Endothelial cell of umbilical vein (primary cell): Measurements from ENCODE around the gene PLXNA4. TPM values are rescaled to one million over a fixed set of nuclear protein-coding genes. Genes with fewer than 3 reads are reported as not detected.

Source experiments
- BruUV-seq: library from RNA; stranded (reverse); fragments of 400-500 nt; replicated peaks from 2 replicates; lab custom pipeline; 2021; lab: Mats Ljungman, UMichigan
- CTCF ChIA-PET: fragments of 300-600, 350-600 bp; sonication (Branson Sonifier 250); formaldehyde crosslinking; loops from one replicate; lab custom pipeline; 2021; ENCODE audit warnings: antibody characterized with exemption, inconsistent platforms; lab: Charles Lee
- POLR2A ChIA-PET: fragments of 300-600, 350-600 bp; sonication (Branson Sonifier 250); formaldehyde crosslinking; loops from one replicate; lab custom pipeline; 2021; ENCODE audit warnings: antibody characterized with exemption, inconsistent platforms; lab: Charles Lee
- DNase-seq: peaks from one replicate; pipeline ENCODE4 v3.0.0-alpha.2; 2011; ENCODE audit warnings: low read depth, low spot score
- FAIRE-seq: peaks from 2 replicates; lab custom pipeline; 2011; peaks lifted over from hg19 to GRCh38; lab: Jason Lieb, UNC
- H2AFZ ChIP-seq: 2 replicates; pipeline ENCODE4 v1.6.0; 2012; ENCODE audit warnings: low read depth, low read length, control low read depth, inconsistent platforms
- H3K27ac ChIP-seq: 2 replicates; pipeline ENCODE4 v1.5.1; 2011; ENCODE audit warnings: low read depth, mild to moderate bottlenecking, control low read depth, low read length, moderate library complexity; ENCODE audit not compliant: insufficient read depth
- H3K27me3 ChIP-seq, 2 experiments: 2 replicates each; pipeline versions ENCODE4 v1.6.0 to v1.6.1; 2011; ENCODE audit warnings: low read length in 2 of 2, mixed read lengths in 1 of 2; ENCODE audit not compliant: control insufficient read depth in 2 of 2, insufficient read depth in 2 of 2
- H3K36me3 ChIP-seq, 2 experiments: 2 replicates in 1 of 2; 3 replicates in 1 of 2; pipeline ENCODE4 v1.5.1; 2011; ENCODE audit warnings: low read length in 2 of 2, mild to moderate bottlenecking in 1 of 2, moderate library complexity in 1 of 2; ENCODE audit not compliant: control insufficient read depth in 2 of 2, insufficient read depth in 2 of 2; ENCODE audit errors: extremely low read depth in 1 of 2
- H3K4me1 ChIP-seq: 3 replicates; pipeline ENCODE4 v1.5.1; 2011; ENCODE audit warnings: mild to moderate bottlenecking, low read length; ENCODE audit not compliant: control insufficient read depth, insufficient read depth; ENCODE audit errors: extremely low read depth
- H3K4me2 ChIP-seq: 2 replicates; pipeline ENCODE4 v1.6.1; 2011; ENCODE audit warnings: low read length, control low read depth, mixed read lengths; ENCODE audit not compliant: insufficient read depth
- H3K4me3 ChIP-seq, 3 experiments: fragments of 200-600 bp in 1 of 3; sonication (generic), shearing (Covaris generic) in 1 of 3; replicated peaks in 1 of 3; 2 replicates each; pipeline ENCODE4 v1.5.1; 2011 to 2016; ENCODE audit warnings: control low read depth in 3 of 3, low read length in 3 of 3, mild to moderate bottlenecking in 2 of 3, inconsistent platforms in 1 of 3, low read depth in 1 of 3, moderate library complexity in 1 of 3; ENCODE audit not compliant: insufficient read depth in 1 of 3
- H3K79me2 ChIP-seq: 2 replicates; pipeline ENCODE4 v1.6.0; 2012; ENCODE audit warnings: low read length, inconsistent platforms; ENCODE audit not compliant: control insufficient read depth, insufficient read depth
- H3K9ac ChIP-seq: replicated peaks from 2 replicates; pipeline ENCODE3; 2011; ENCODE audit warnings: low read length, control low read depth; ENCODE audit not compliant: insufficient read depth; ENCODE audit errors: extremely low read depth
- H3K9me1 ChIP-seq: replicated peaks from 3 replicates; pipeline ENCODE4 v1.6.0; 2011; ENCODE audit warnings: mild to moderate bottlenecking, low read length; ENCODE audit not compliant: control insufficient read depth, insufficient read depth; ENCODE audit errors: extremely low read depth
- H3K9me3 ChIP-seq: replicated peaks from 2 replicates; pipeline ENCODE4 v1.5.1; 2012; ENCODE audit warnings: low read length, inconsistent platforms; ENCODE audit not compliant: control insufficient read depth, insufficient read depth
- H4K20me1 ChIP-seq: replicated peaks from 2 replicates; pipeline ENCODE3; 2011; ENCODE audit warnings: mild to moderate bottlenecking, low read length; ENCODE audit not compliant: control insufficient read depth, insufficient read depth; ENCODE audit errors: extremely low read depth
- CTCF ChIP-seq, 2 donors: IDR thresholded peaks; 1 replicate in 1 of 2; 2 replicates in 1 of 2; pipeline ENCODE4 v1.5.1; 2011; ENCODE audit warnings: low read length in 2 of 2, mild to moderate bottlenecking in 2 of 2, moderate library complexity in 2 of 2, control low read depth in 1 of 2, inconsistent platforms in 1 of 2, low read depth in 1 of 2; ENCODE audit not compliant: insufficient read depth in 1 of 2; ENCODE audit errors: extremely low read depth in 1 of 2
- EZH2 ChIP-seq: IDR thresholded peaks from 2 replicates; pipeline ENCODE4 v1.6.1; 2012; ENCODE audit warnings: borderline replicate concordance, low read depth, mild to moderate bottlenecking, moderate library complexity, low read length, inconsistent platforms; ENCODE audit not compliant: severe bottlenecking
- FOS ChIP-seq: IDR thresholded peaks from 2 replicates; pipeline ENCODE4 v1.6.1; 2011; ENCODE audit warnings: mild to moderate bottlenecking, low read length, moderate library complexity, borderline replicate concordance; ENCODE audit not compliant: insufficient read depth
- GATA2 ChIP-seq: IDR thresholded peaks from 2 replicates; pipeline ENCODE4 v1.7.0; 2011; ENCODE audit warnings: low read depth, mild to moderate bottlenecking, moderate library complexity, mixed read lengths, low read length; ENCODE audit not compliant: insufficient read length, insufficient read depth
- JUN ChIP-seq: IDR thresholded peaks from 2 replicates; pipeline ENCODE4 v1.6.1; 2011; ENCODE audit warnings: borderline replicate concordance, low read depth; ENCODE audit not compliant: insufficient read length, insufficient read depth
- MAX ChIP-seq: IDR thresholded peaks from 2 replicates; pipeline ENCODE4 v1.6.1; 2011; ENCODE audit not compliant: insufficient read depth, insufficient read length
- MYC ChIP-seq: IDR thresholded peaks from one replicate; pipeline ENCODE4 v1.6.1; 2011; ENCODE audit warnings: mild to moderate bottlenecking, low read depth, low read length
- POLR2A ChIP-seq: IDR thresholded peaks from 2 replicates; pipeline ENCODE4 v1.6.1; 2012; ENCODE audit warnings: low read depth, mild to moderate bottlenecking, control low read depth, low read length
- POLR2AphosphoS5 ChIP-seq: IDR thresholded peaks from 2 replicates; pipeline ENCODE4 v1.6.1; 2012; ENCODE audit warnings: low read depth, mild to moderate bottlenecking, control low read depth, low read length, moderate library complexity; ENCODE audit not compliant: insufficient read depth
- dilution Hi-C: fragments of 300-500 bp; cut with MboI; formaldehyde crosslinking; loops from one replicate; pipeline ENCODE4 v1.15.0; 2019; ENCODE audit warnings: low sequenced_read_pairs; ENCODE audit not compliant: extremely low pct_ligation_motif_present
- intact Hi-C: fragments of 100-400 bp; cut with micrococcal nuclease; formaldehyde crosslinking; loops from one replicate; pipeline ENCODE4 v1.10.0; 2022
- polyA plus RNA-seq, 4 experiments: library from polyadenylated mRNA; depleted of rRNA in 3 of 4; stranded (reverse) in 3 of 4; unstranded in 1 of 4; fragments of >200 nt; gene quantifications; 2 replicates each; pipeline versions ENCODE4 v1.2.1 to v1.2.3, GENCODE V29; 2011 to 2012; ENCODE audit warnings: missing spikeins in 1 of 4
- total RNA-seq: library from RNA; stranded (reverse); gene quantifications from 2 replicates; pipeline ENCODE4 v1.2.3, GENCODE V29; 2021

The PLXNA4 gene
- total and polyA plus RNA-seq, 2 donors (not counting 3 experiments of a cell fraction or from before 2014, with no cell fraction given) = 12.1 to 20.4 TPM

GRCh38 chr7:132469681-132470080, 106.6 kb downstream of the PLXNA4 start:
- ChIA-PET CTCF (interaction anchor here (1.0 kb wide), 1 partner anchor 17 kb away, joined by 3 read pairs; no protein-coding TSS in a partner anchor), POLR2A (no interaction called here)
- no peaks in the 10 kb centered on the region for H3K9me3 ChIP-seq
- H3K27ac ChIP-seq = peak overlapping the region; percentile 62
- peak overlapping the region; percentile 43 for H3K4me2 ChIP-seq
- FAIRE-seq = peak; percentile 84
- H3K4me1 ChIP-seq = peaks cover 37% of the 10 kb centered on the region
- no TSS peak for BruUV-seq
- no peaks in the 10 kb centered on the region for H3K79me2 ChIP-seq
- intact Hi-C loops = loop anchor here (1.0 kb wide), 1 partner anchor 33 kb away; no protein-coding TSS in a partner anchor
- no peak for TF ChIP-seq CTCF (IDR thresholded peaks at IDR 0.05; ENCODE audit: extremely low read depth in 1 of 2, insufficient read depth in 1 of 2, low read depth in 1 of 2, low read length in 2 of 2)
- TF ChIP-seq EZH2 = no peak
- TF ChIP-seq MYC = no peak
- TF ChIP-seq POLR2AphosphoS5 = no peak
- TF ChIP-seq POLR2A = no peak
- TF ChIP-seq JUN = no peak
- TF ChIP-seq FOS = no peak
- no peak for TF ChIP-seq GATA2
- no peak for TF ChIP-seq MAX
- H4K20me1 ChIP-seq = no peaks in the 10 kb centered on the region
- peak overlapping the region; percentile 52 for H2AFZ ChIP-seq
- no peak for DNase-seq
- H3K36me3 ChIP-seq = no peaks in the 10 kb centered on the region
- no peaks in the 10 kb centered on the region for H3K27me3 ChIP-seq
- dilution Hi-C loops = no loop called here
- no peaks in the 10 kb centered on the region for H3K9me1 ChIP-seq
- no peak overlapping the region for H3K4me3 ChIP-seq
- no peak overlapping the region for H3K9ac ChIP-seq
